Measurements from ENCODE around the gene FOXE3.

Gene FOXE3

DNA sequence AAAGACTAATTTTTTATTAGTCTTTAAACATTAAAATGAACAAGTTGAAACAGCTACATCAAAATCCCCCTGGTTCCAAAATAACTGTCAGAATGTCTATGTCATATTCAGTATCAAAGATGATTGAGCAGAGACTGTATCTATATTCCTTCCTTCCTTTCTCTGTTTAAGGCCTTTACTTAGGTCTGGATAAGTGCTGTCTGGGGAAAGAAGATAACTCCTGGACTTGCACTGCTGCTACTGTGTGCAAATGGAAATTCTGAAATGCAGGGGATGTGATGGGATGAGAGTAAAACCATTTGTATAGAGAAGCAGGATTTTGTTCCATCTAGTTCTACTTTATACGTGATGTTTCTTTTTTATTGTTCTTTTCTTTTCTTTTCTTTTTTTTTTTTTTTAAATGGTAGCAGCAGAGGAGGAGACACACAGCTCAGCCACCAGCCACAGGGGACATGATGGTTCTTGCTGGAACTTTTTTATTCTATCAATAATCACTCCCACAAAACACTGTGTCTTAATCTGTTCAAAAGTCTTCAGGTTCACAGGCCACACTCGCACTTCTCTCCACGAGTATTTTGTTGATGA is 33.6 kb upstream of the FOXE3 start:
- TF ChIP-seq, protein P1, sequence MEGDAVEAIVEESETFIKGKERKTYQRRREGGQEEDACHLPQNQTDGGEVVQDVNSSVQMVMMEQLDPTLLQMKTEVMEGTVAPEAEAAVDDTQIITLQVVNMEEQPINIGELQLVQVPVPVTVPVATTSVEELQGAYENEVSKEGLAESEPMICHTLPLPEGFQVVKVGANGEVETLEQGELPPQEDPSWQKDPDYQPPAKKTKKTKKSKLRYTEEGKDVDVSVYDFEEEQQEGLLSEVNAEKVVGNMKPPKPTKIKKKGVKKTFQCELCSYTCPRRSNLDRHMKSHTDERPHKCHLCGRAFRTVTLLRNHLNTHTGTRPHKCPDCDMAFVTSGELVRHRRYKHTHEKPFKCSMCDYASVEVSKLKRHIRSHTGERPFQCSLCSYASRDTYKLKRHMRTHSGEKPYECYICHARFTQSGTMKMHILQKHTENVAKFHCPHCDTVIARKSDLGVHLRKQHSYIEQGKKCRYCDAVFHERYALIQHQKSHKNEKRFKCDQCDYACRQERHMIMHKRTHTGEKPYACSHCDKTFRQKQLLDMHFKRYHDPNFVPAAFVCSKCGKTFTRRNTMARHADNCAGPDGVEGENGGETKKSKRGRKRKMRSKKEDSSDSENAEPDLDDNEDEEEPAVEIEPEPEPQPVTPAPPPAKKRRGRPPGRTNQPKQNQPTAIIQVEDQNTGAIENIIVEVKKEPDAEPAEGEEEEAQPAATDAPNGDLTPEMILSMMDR (conservative IDR thresholded peaks at IDR 0.05; ENCODE audit: control insufficient read depth, insufficient read depth, low read depth, low read length), result no peak
- H3K4me3 ChIP-seq (ENCODE audit: control insufficient read depth, low read depth, low read length), result no peak overlapping the region
- DNase-seq (ENCODE audit: low read depth), result no peak

DNA sequence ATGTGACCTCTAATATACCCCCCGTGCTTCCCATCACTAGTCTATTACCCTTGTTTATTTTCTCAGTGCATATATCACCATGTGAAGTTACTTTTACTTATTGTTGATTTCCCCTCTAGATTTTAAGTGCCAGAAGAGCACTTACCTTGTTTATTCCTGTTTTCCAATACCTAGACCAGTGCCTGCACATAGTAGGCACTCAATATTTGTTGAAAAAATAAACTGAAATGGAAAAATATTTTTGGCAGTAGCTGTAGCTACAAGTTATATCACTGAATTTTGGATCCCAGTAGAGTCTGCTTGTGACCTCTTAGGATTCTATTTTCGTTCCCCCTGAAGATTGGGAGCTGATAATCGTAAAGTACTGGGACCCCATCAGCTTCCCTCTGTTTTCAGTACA is 32.0 kb upstream of the FOXE3 start:
- H3K4me3 ChIP-seq (ENCODE audit: control insufficient read depth, low read depth, low read length), result no peak overlapping the region
- TF ChIP-seq, protein P1 (conservative IDR thresholded peaks at IDR 0.05; ENCODE audit: control insufficient read depth, insufficient read depth, low read depth, low read length), result no peak
- DNase-seq (ENCODE audit: low read depth), result no peak

DNA sequence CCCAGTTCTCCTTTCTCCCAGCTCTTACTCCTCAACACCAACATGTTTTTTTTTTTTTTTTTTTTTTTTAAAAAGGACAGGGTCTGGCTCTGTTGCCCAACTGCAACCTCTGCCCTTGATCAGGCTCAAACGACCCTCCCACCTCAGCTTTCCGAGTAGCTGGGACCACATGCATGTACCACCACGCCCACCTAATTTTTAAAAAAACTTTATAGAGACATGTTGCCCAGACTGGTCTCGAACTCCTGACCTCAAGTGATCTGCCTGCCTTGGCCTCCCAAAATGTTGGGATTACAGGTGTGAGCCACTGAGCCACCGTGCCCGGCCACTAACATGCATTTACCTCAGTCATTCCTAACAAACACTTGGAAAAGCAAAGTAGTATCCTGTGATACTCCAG is 31.1 kb upstream of the FOXE3 start:
- no peak for DNase-seq (ENCODE audit: low read depth)
- TF ChIP-seq, protein P1 (conservative IDR thresholded peaks at IDR 0.05; ENCODE audit: control insufficient read depth, insufficient read depth, low read depth, low read length), result no peak

DNA sequence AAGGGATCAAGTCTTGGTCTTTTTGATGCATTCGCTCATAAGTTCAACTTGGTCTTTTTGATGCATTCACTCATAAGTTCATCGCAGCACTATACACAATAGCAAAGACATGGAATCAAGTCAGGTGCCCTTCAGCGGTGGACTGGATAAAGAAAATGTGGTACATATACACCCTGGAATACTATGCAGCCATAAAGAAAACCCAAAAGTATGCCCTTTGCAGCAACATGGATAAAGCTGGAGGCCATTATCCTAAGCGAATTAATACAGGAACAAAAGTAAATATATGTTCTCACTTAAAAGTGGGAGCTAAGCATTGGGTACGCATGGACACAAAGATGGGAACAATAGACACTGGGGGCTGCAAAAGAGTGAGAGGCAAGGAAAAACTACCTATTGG is 29.8 kb upstream of the FOXE3 start:
- DNase-seq (ENCODE audit: low read depth), result no peak
- no peak overlapping the region for H3K4me3 ChIP-seq (ENCODE audit: control insufficient read depth, low read depth, low read length)
- TF ChIP-seq, protein P1 (conservative IDR thresholded peaks at IDR 0.05; ENCODE audit: control insufficient read depth, insufficient read depth, low read depth, low read length), result no peak

More for the DNA sequence above, 31.1 kb upstream of the FOXE3 start:
- H3K4me3 ChIP-seq (ENCODE audit: control insufficient read depth, low read depth, low read length), result no peak overlapping the region

DNA sequence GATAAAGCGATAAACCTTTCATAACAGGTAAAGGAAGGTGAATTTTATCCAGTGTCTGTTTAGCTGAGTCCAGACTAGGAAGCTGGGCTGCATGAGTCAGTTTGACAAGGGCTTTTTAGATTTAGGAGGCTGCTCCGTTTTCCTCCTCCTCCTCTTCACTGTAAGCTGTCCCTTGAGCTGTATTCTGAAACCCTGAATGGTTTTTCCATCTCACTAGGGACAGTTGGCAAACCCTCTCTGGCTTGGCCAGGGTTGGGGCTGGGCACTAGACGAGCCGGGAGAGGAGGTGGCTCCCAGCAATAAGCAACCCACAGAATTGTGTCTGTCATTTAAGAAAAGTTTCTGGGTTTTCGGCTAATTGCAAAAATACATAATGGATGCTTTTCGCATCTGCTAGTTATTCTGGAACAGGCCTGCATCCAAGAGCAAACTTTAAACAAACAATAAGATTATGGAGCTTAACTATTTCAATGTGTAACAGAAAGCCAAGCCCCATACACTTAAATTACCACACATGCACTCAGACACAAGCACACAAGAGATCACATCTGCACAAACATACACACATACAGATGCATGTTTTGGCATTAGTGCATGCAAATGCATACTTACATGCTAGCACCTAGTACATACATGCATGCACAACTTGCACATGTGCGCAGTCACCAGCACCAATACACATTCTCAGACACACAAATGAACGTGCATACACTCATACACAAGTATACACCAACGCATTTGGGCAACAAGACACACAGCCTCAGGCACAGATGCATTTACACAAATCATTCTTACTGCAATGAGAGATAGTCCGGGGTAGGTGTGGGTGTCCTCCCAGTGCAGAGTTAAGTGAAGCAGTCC is 27.8 kb upstream of the FOXE3 start:
- no peak for DNase-seq (ENCODE audit: low read depth)
- TF ChIP-seq, protein P1 (conservative IDR thresholded peaks at IDR 0.05; ENCODE audit: control insufficient read depth, insufficient read depth, low read depth, low read length), result no peak
- H3K4me3 ChIP-seq (ENCODE audit: control insufficient read depth, low read depth, low read length), result no peak overlapping the region

DNA sequence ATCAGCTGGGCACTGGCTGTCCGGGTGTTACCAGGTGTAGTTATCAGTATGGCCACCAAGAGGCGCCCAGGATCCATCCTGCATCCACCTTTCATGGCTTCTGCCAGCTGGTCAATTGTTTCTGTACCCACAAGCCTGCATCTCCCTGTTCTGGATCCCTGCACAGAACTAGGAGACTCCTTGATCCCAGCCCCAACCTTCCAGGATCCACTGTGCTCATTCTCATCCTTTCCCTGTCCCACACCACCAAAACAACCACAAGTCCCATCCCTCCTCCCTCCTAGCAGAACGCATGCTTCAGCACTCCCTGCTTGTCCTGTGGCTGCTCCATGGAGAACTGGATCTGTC is 27.2 kb upstream of the FOXE3 start:
- TF ChIP-seq, protein P1 (conservative IDR thresholded peaks at IDR 0.05; ENCODE audit: control insufficient read depth, insufficient read depth, low read depth, low read length), result peak; percentile 86
- H3K4me3 ChIP-seq (ENCODE audit: control insufficient read depth, low read depth, low read length), result no peak overlapping the region
- DNase-seq (ENCODE audit: low read depth), result peak; percentile 66

All from fibroblast of mammary gland (primary cell).